Measurements from ENCODE around the gene TBC1D22A. TPM values are rescaled to one million over a fixed set of nuclear protein-coding genes. Genes with fewer than 3 reads are reported as not detected.
A peak's percentile ranks its signal among the peaks of the same experiment; 100 is the strongest.

TBC1D22A gene
- total and polyA plus RNA-seq, 8 donors = 12.0 to 17.6 (median 15.3) TPM

DNA sequence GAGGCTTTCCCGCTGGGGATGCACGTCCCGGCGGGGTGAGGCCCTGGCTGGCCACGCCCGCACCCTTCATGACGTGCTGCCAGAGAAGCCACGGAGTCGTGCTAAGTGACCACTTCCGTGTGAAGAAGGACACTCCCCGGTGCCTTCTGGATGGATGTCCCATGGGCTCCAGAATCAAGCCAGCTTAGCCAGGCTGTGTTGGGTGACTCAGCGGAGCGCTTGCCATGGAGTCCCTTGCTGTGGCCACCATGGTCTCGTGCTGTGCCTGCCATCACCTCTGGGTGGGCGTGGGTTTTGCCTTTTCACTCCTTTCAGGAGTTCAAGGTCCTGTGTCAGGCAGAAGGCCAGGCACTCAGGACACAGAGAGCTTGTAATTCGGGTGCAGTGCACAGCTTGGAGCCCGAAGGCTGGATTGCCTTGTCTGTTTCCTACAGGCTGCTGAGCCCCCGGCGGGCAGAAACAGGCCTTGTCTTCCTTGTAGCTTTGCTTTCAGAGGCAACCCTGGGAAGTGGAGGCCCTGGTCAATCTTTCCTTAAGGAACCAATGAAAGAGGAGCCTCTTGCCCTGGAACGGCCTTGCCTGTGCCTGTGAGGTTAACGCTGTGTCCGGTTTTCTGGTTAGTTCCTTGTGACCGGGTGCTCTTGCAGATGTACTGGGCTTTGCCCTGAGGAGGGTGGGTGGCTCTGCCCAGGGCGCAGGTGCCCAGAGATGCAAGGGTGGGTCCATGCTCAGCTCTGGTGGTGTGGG is 268.6 kb downstream of the TBC1D22A start:
- intact Hi-C loops (cut with DNase I) = no loop called here
- ATAC-seq = no peak
- DNase-seq = peak in 3 of 6 donors; percentile 26 to 56 (median 47)
- H3K27me3 ChIP-seq = no peaks in the 10 kb centered on the region
- peak overlapping the region in 1 of 4 donors; percentile 4 for H3K27ac ChIP-seq
- WGBS, 2 donors = 86 to 92% methylated on average over 24 of the region's 24 CpGs
- no peaks in the 10 kb centered on the region for H3K9me3 ChIP-seq
- no peak for FAIRE-seq
- no peak for TF ChIP-seq CTCF (IDR thresholded peaks at IDR 0.05)
- H3K4me1 ChIP-seq = peaks cover 8 to 17% (median 13%) of the 10 kb centered on the region in 3 donors
- no peaks in the 10 kb centered on the region for H3K36me3 ChIP-seq
- H3K4me3 ChIP-seq = no peak overlapping the region

DNA sequence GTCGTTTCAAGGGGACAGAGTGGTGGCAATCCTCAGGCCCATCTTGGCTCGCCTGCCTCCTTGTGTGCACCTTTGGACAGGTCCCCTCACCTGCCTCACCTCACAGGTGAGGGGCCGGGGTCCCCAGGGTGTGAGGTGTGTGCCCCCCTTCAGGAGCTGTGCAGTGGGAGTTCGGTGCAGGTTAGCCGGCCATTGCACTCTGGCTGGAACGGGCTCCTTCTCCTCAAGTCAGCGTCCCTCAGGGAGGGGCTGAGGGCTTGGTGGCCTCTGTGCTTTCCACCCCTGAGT is 269.1 kb downstream of the TBC1D22A start:
- ATAC-seq = no peak

GRCh38 chr22:47032091-47032943 is 269.9 kb downstream of the TBC1D22A start:
- Histone ChIP-seq H3K27ac (peak overlapping the region in 3 of 4 donors; percentile 33 to 63 (median 39)), H3K9me3 (no peaks in the 10 kb centered on the region), H3K36me3 (no peaks in the 10 kb centered on the region), H3K4me1 (peaks cover 8 to 17% (median 13%) of the 10 kb centered on the region in 3 donors), H3K27me3 (no peaks in the 10 kb centered on the region), H3K4me3 (no peak overlapping the region)
- peak; percentile 85 to 96 (median 92) for ATAC-seq
- TF ChIP-seq CTCF (IDR thresholded peaks at IDR 0.05) = no peak
- intact Hi-C loops (cut with DNase I) = no loop called here
- WGBS, 2 donors = 51 to 65% methylated on average over 22 of the region's 22 CpGs
- no peak for FAIRE-seq
- DNase-seq = peak; percentile 71 to 87 (median 76)

More for the DNA sequence above, 269.1 kb downstream of the TBC1D22A start:
- Histone ChIP-seq H3K4me1 (peaks cover 8 to 17% (median 13%) of the 10 kb centered on the region in 3 donors), H3K9me3 (no peaks in the 10 kb centered on the region), H3K27ac (no peak overlapping the region), H3K36me3 (no peaks in the 10 kb centered on the region), H3K4me3 (no peak overlapping the region), H3K27me3 (no peaks in the 10 kb centered on the region)
- DNase-seq = peak in 3 of 6 donors; percentile 16 to 49 (median 48)
- no peak for FAIRE-seq
- intact Hi-C loops (cut with DNase I) = no loop called here
- 91 to 95% methylated on average over 7 of the region's 7 CpGs for WGBS, 2 donors
- TF ChIP-seq CTCF (IDR thresholded peaks at IDR 0.05) = no peak

DNA sequence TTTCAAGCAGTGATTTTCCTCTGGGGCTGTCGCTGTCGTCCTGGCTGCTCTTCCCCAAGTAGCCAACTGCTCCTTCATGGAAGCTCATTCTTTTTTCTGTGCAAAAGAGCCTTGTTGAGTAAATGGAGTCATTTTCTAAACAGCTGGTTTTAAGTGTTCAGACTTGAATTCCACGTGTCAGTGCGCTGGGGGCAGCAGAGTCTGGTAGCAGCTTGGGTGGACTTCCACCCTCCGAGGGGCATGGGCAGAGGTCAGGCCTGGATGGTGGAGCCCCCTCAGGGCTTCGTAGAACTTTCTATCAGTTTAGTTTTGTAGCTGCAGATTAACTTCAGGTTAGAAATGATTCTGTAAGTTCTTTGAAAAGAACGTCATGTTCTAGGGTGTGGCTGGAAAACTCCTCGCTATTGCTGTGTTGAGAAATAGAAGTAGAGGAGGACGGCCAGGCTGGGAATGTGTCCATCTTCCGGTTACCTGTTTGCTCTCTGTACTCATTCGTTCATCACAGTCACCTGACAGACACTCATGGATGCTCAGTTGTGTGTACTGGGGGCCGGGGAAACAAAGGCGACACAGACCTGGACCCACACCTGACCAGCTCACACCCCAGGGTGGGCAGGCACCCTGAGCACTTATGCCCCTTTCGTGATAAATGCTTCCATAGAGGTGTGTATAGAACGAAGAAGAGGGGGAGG is 270.7 kb downstream of the TBC1D22A start:
- no peak for TF ChIP-seq CTCF (IDR thresholded peaks at IDR 0.05)
- no peak for DNase-seq
- intact Hi-C loops (cut with DNase I) = no loop called here

More for the DNA sequence above, 270.7 kb downstream of the TBC1D22A start:
- Histone ChIP-seq H3K36me3 (no peaks in the 10 kb centered on the region), H3K27ac (peak overlapping the region in 3 of 4 donors; percentile 33 to 63 (median 39)), H3K9me3 (no peaks in the 10 kb centered on the region), H3K4me1 (peaks cover 8 to 17% (median 13%) of the 10 kb centered on the region in 3 donors), H3K27me3 (no peaks in the 10 kb centered on the region), H3K4me3 (no peak overlapping the region)
- 60 to 61% methylated on average over 15 of the region's 15 CpGs for WGBS, 2 donors
- FAIRE-seq = no peak
- peak in 3 of 4 donors; percentile 4 to 22 (median 8) for ATAC-seq
